BLaER1 (cell line): Measurements from ENCODE around the gene CNGA2.

Source experiments
- H3K27ac ChIP-seq: shearing (Covaris generic); formaldehyde crosslinking; 2 replicates; pipeline ENCODE4 v1.8.1; 2022
- H3K27me3 ChIP-seq: shearing (Covaris generic); formaldehyde crosslinking; 2 replicates; pipeline ENCODE4 v1.8.1; 2022
- H3K36me3 ChIP-seq: shearing (Covaris generic); formaldehyde crosslinking; 2 replicates; pipeline ENCODE4 v1.8.1; 2022
- H3K4me1 ChIP-seq: shearing (Covaris generic); formaldehyde crosslinking; 2 replicates; pipeline ENCODE4 v1.8.1; 2022
- H3K4me2 ChIP-seq: shearing (Covaris generic); formaldehyde crosslinking; 2 replicates; pipeline ENCODE4 v1.8.1; 2022
- H3K4me3 ChIP-seq: shearing (Covaris generic); formaldehyde crosslinking; 2 replicates; pipeline ENCODE4 v1.8.1; 2022
- H3K9ac ChIP-seq: shearing (Covaris generic); formaldehyde crosslinking; 2 replicates; pipeline ENCODE4 v1.8.1; 2022
- H3K9me3 ChIP-seq: shearing (Covaris generic); formaldehyde crosslinking; 2 replicates; pipeline ENCODE4 v1.8.1; 2022
- H4K20me1 ChIP-seq: shearing (Covaris generic); formaldehyde crosslinking; 2 replicates; pipeline ENCODE4 v1.8.1; 2022
- Cebpa-rat ChIP-seq: shearing (Covaris generic); IDR thresholded peaks from 2 replicates; pipeline ENCODE4 v1.8.1; 2022

The CNGA2 gene

GRCh38 chrX:151745651-151746050 is 11.1 kb downstream of the CNGA2 start:
- TF ChIP-seq Cebpa-rat = no peak
- H3K9ac ChIP-seq = no peak overlapping the region
- no peak overlapping the region for H3K4me2 ChIP-seq
- H3K4me3 ChIP-seq = no peak overlapping the region
- no peaks in the 10 kb centered on the region for H3K36me3 ChIP-seq
- no peak overlapping the region for H3K27ac ChIP-seq
- H3K27me3 ChIP-seq = peaks cover 95% of the 10 kb centered on the region
- H3K4me1 ChIP-seq = no peaks in the 10 kb centered on the region
- H3K9me3 ChIP-seq = 0 out of 2 replicates have a peak, but pooled peaks cover 9% of the 10 kb centered on the region
- H4K20me1 ChIP-seq = peaks cover 5% of the 10 kb centered on the region; the same call in 1 of the 2 replicates

GRCh38 chrX:151746502-151746901 is 12.0 kb downstream of the CNGA2 start:
- Histone ChIP-seq H3K4me3 (no peak overlapping the region), H4K20me1 (peaks cover 5% of the 10 kb centered on the region; the same call in 1 of the 2 replicates), H3K9ac (no peak overlapping the region), H3K9me3 (0 out of 2 replicates have a peak, but pooled peaks cover 9% of the 10 kb centered on the region), H3K27me3 (peaks cover 95% of the 10 kb centered on the region), H3K4me2 (no peak overlapping the region), H3K36me3 (no peaks in the 10 kb centered on the region), H3K27ac (no peak overlapping the region), H3K4me1 (no peaks in the 10 kb centered on the region)
- TF ChIP-seq Cebpa-rat = no peak

- no peaks in the 10 kb centered on the region for H3K4me1 ChIP-seq
- H3K27me3 ChIP-seq = peaks cover 97% of the 10 kb centered on the region
- H3K4me2 ChIP-seq = no peak overlapping the region
- no peak overlapping the region for H3K9ac ChIP-seq
- no peak overlapping the region for H3K27ac ChIP-seq
- no peak for TF ChIP-seq Cebpa-rat
- no peaks in the 10 kb centered on the region for H3K36me3 ChIP-seq
- H3K4me3 ChIP-seq = no peak overlapping the region
- no peaks in the 10 kb centered on the region for H3K9me3 ChIP-seq
- peaks cover 5% of the 10 kb centered on the region; the same call in 1 of the 2 replicates for H4K20me1 ChIP-seq
Observed at GRCh38 chrX:151750511-151750910, 16.0 kb downstream of the CNGA2 start.

- Histone ChIP-seq H4K20me1 (peaks cover 5% of the 10 kb centered on the region; the same call in 1 of the 2 replicates), H3K4me3 (no peak overlapping the region), H3K36me3 (no peaks in the 10 kb centered on the region), H3K27ac (no peak overlapping the region), H3K9me3 (no peaks in the 10 kb centered on the region), H3K4me2 (no peak overlapping the region), H3K9ac (no peak overlapping the region), H3K4me1 (no peaks in the 10 kb centered on the region), H3K27me3 (peaks cover 97% of the 10 kb centered on the region)
- no peak for TF ChIP-seq Cebpa-rat
Observed at GRCh38 chrX:151752847-151753246, 18.3 kb downstream of the CNGA2 start.

- no peak for TF ChIP-seq Cebpa-rat
- Histone ChIP-seq H3K9me3 (no peaks in the 10 kb centered on the region), H3K36me3 (no peaks in the 10 kb centered on the region), H3K4me3 (no peak overlapping the region), H4K20me1 (peaks cover 5% of the 10 kb centered on the region; the same call in 1 of the 2 replicates), H3K9ac (no peak overlapping the region), H3K27me3 (peaks cover 97% of the 10 kb centered on the region), H3K4me2 (no peak overlapping the region), H3K4me1 (no peaks in the 10 kb centered on the region), H3K27ac (no peak overlapping the region)
Observed at GRCh38 chrX:151753313-151754046, 18.9 kb downstream of the CNGA2 start.

GRCh38 chrX:151754047-151754429 is 19.5 kb downstream of the CNGA2 start:
- Histone ChIP-seq H3K9ac (no peak overlapping the region), H3K4me3 (no peak overlapping the region), H3K4me2 (no peak overlapping the region), H3K36me3 (no peaks in the 10 kb centered on the region), H3K9me3 (no peaks in the 10 kb centered on the region), H3K27me3 (peaks cover 95% of the 10 kb centered on the region), H3K4me1 (no peaks in the 10 kb centered on the region), H3K27ac (no peak overlapping the region), H4K20me1 (peaks cover 5% of the 10 kb centered on the region; the same call in 1 of the 2 replicates)
- TF ChIP-seq Cebpa-rat = no peak

GRCh38 chrX:151754641-151755215 is 20.2 kb downstream of the CNGA2 start:
- no peak overlapping the region for H3K27ac ChIP-seq
- no peaks in the 10 kb centered on the region for H3K36me3 ChIP-seq
- no peak overlapping the region for H3K4me2 ChIP-seq
- peaks cover 95% of the 10 kb centered on the region for H3K27me3 ChIP-seq
- H3K4me1 ChIP-seq = no peaks in the 10 kb centered on the region
- TF ChIP-seq Cebpa-rat = no peak
- H4K20me1 ChIP-seq = peaks cover 2% of the 10 kb centered on the region; the same call in 1 of the 2 replicates
- H3K4me3 ChIP-seq = no peak overlapping the region
- H3K9ac ChIP-seq = no peak overlapping the region
- no peaks in the 10 kb centered on the region for H3K9me3 ChIP-seq

GRCh38 chrX:151759041-151759708 is 24.6 kb downstream of the CNGA2 start:
- Histone ChIP-seq H3K9me3 (no peaks in the 10 kb centered on the region), H3K9ac (no peak overlapping the region)
- no peak for TF ChIP-seq Cebpa-rat

GRCh38 chrX:151762802-151763201 is 28.3 kb downstream of the CNGA2 start:
- Histone ChIP-seq H3K9me3 (no peaks in the 10 kb centered on the region), H3K27me3 (peaks cover 77% of the 10 kb centered on the region)

More at GRCh38 chrX:151759041-151759708, 24.6 kb downstream of the CNGA2 start:
- Histone ChIP-seq H3K4me3 (no peak overlapping the region), H3K4me2 (no peak overlapping the region), H3K4me1 (no peaks in the 10 kb centered on the region), H4K20me1 (no peaks in the 10 kb centered on the region; the same call in 1 of the 2 replicates), H3K27ac (no peak overlapping the region), H3K36me3 (no peaks in the 10 kb centered on the region), H3K27me3 (peaks cover 79% of the 10 kb centered on the region)

GRCh38 chrX:151763711-151764110 is 29.2 kb downstream of the CNGA2 start:
- Histone ChIP-seq H4K20me1 (no peaks in the 10 kb centered on the region; the same call in 1 of the 2 replicates), H3K27me3 (peaks cover 79% of the 10 kb centered on the region)
- TF ChIP-seq Cebpa-rat = no peak

More at GRCh38 chrX:151762802-151763201, 28.3 kb downstream of the CNGA2 start:
- Histone ChIP-seq H3K36me3 (no peaks in the 10 kb centered on the region), H4K20me1 (no peaks in the 10 kb centered on the region; the same call in 1 of the 2 replicates), H3K4me3 (no peak overlapping the region), H3K4me2 (no peak overlapping the region), H3K9ac (no peak overlapping the region), H3K27ac (no peak overlapping the region), H3K4me1 (no peaks in the 10 kb centered on the region)
- no peak for TF ChIP-seq Cebpa-rat

More at GRCh38 chrX:151763711-151764110, 29.2 kb downstream of the CNGA2 start:
- no peak overlapping the region for H3K4me3 ChIP-seq
- no peak overlapping the region for H3K4me2 ChIP-seq
- no peak overlapping the region for H3K9ac ChIP-seq
- H3K4me1 ChIP-seq = no peaks in the 10 kb centered on the region
- H3K36me3 ChIP-seq = no peaks in the 10 kb centered on the region
- no peaks in the 10 kb centered on the region for H3K9me3 ChIP-seq
- no peak overlapping the region for H3K27ac ChIP-seq
